Keratinocyte (primary cell): ENCODE measurements around the gene PAOX. TPM values are rescaled to one million over a fixed set of nuclear protein-coding genes. Genes with fewer than 3 reads are reported as not detected.

Experiments
- DNase-seq: peaks from one replicate; pipeline ENCODE4 v3.0.0-alpha.2; 2011; ENCODE audit warnings: low read depth, missing footprints, low spot score
- FAIRE-seq: peaks from 2 replicates; lab custom pipeline; 2011; peaks lifted over from hg19 to GRCh38; lab: Jason Lieb, UNC
- H2AFZ ChIP-seq: 2 replicates; pipeline ENCODE4 v1.6.0; 2012; ENCODE audit warnings: low read length, control low read depth, inconsistent platforms; ENCODE audit not compliant: control insufficient read depth
- H3K27ac ChIP-seq: 2 replicates; pipeline ENCODE4 v1.5.1; 2011; ENCODE audit warnings: low read length; ENCODE audit not compliant: control insufficient read depth, insufficient read depth
- H3K27me3 ChIP-seq: 3 replicates; pipeline ENCODE4 v1.6.0; 2011; ENCODE audit warnings: low read length; ENCODE audit not compliant: control insufficient read depth, insufficient read depth; ENCODE audit errors: extremely low read depth
- H3K36me3 ChIP-seq, 2 experiments: 2 replicates in 1 of 2; 3 replicates in 1 of 2; pipeline ENCODE4 v1.5.1; 2011; ENCODE audit warnings: low read length in 2 of 2, mild to moderate bottlenecking in 1 of 2; ENCODE audit not compliant: control insufficient read depth in 2 of 2, insufficient read depth in 2 of 2; ENCODE audit errors: extremely low read depth in 1 of 2
- H3K4me1 ChIP-seq: 3 replicates; pipeline ENCODE4 v1.5.1; 2011; ENCODE audit warnings: low read length; ENCODE audit not compliant: control insufficient read depth, insufficient read depth; ENCODE audit errors: extremely low read depth
- H3K4me2 ChIP-seq: 3 replicates; pipeline ENCODE4 v1.6.0; 2011; ENCODE audit warnings: low read depth, low read length; ENCODE audit not compliant: control insufficient read depth, insufficient read depth; ENCODE audit errors: extremely low read depth
- H3K4me3 ChIP-seq, 3 experiments: fragments of 200-600 bp in 1 of 3; sonication (generic) in 1 of 3; 2 replicates in 2 of 3; 3 replicates in 1 of 3; pipeline ENCODE4 v1.5.1; 2011 to 2016; ENCODE audit warnings: low read length in 3 of 3, mild to moderate bottlenecking in 3 of 3, control low read depth in 2 of 3, inconsistent platforms in 1 of 3, low read depth in 1 of 3, mixed read lengths in 1 of 3, mixed run types in 1 of 3, moderate library complexity in 1 of 3; ENCODE audit not compliant: control insufficient read depth in 2 of 3, insufficient read depth in 2 of 3; ENCODE audit errors: extremely low read depth in 1 of 3
- H3K79me2 ChIP-seq: 2 replicates; pipeline ENCODE4 v1.6.0; 2012; ENCODE audit warnings: low read length; ENCODE audit not compliant: control insufficient read depth, insufficient read depth
- H3K9ac ChIP-seq: 3 replicates; pipeline ENCODE4 v1.6.0; 2011; ENCODE audit warnings: low read length; ENCODE audit not compliant: control insufficient read depth, insufficient read depth; ENCODE audit errors: extremely low read depth
- H3K9me1 ChIP-seq: 3 replicates; pipeline ENCODE4 v1.6.0; 2011; ENCODE audit warnings: low read length; ENCODE audit not compliant: control insufficient read depth, insufficient read depth; ENCODE audit errors: extremely low read depth
- H3K9me3 ChIP-seq: 2 replicates; pipeline ENCODE4 v1.5.1; 2012; ENCODE audit warnings: low read depth, low read length; ENCODE audit not compliant: control insufficient read depth
- H4K20me1 ChIP-seq: 3 replicates; pipeline ENCODE4 v1.6.0; 2011; ENCODE audit warnings: low read length; ENCODE audit not compliant: control insufficient read depth, insufficient read depth; ENCODE audit errors: extremely low read depth
- EZH2 ChIP-seq: IDR thresholded peaks from one replicate; pipeline ENCODE4 v1.6.1; 2012; ENCODE audit warnings: inconsistent platforms, mild to moderate bottlenecking, low read length, moderate library complexity
- dilution Hi-C: fragments of 300-500 bp; cut with MboI; formaldehyde crosslinking; loops from one replicate; pipeline ENCODE4 v1.7.0; 2020; ENCODE audit warnings: low sequenced_read_pairs; ENCODE audit not compliant: extremely low pct_ligation_motif_present
- polyA plus RNA-seq, 5 experiments: library from polyadenylated mRNA; depleted of rRNA in 3 of 5; stranded (reverse) in 3 of 5; stranded (forward) in 1 of 5; unstranded in 1 of 5; fragments of >200 nt; gene quantifications; 1 replicate in 1 of 5; 2 replicates in 3 of 5; 3 replicates in 1 of 5; pipeline versions ENCODE4 v1.2.1 to v1.2.3, GENCODE V29; 2011 to 2012; ENCODE audit warnings: missing spikeins in 2 of 5, low read depth in 1 of 5, low replicate concordance in 1 of 5
- TF ChIP-seq, protein P1 (sequence below), 3 experiments: IDR thresholded peaks in 1 of 3; conservative IDR thresholded peaks in 1 of 3; optimal IDR thresholded peaks in 1 of 3; 2 replicates in 2 of 3; 3 replicates in 1 of 3; pipeline versions ENCODE3 to v1.5.1; 2011; ENCODE audit warnings: low read length in 3 of 3, mild to moderate bottlenecking in 3 of 3, moderate library complexity in 2 of 3, control low read depth in 1 of 3, inconsistent platforms in 1 of 3; ENCODE audit not compliant: insufficient read depth in 2 of 3; ENCODE audit errors: extremely low read depth in 1 of 3

Gene PAOX
- polyA plus RNA-seq, 1 donor (not counting 4 experiments of a cell fraction or from before 2014, with no cell fraction given) = 2.6 TPM

DNA sequence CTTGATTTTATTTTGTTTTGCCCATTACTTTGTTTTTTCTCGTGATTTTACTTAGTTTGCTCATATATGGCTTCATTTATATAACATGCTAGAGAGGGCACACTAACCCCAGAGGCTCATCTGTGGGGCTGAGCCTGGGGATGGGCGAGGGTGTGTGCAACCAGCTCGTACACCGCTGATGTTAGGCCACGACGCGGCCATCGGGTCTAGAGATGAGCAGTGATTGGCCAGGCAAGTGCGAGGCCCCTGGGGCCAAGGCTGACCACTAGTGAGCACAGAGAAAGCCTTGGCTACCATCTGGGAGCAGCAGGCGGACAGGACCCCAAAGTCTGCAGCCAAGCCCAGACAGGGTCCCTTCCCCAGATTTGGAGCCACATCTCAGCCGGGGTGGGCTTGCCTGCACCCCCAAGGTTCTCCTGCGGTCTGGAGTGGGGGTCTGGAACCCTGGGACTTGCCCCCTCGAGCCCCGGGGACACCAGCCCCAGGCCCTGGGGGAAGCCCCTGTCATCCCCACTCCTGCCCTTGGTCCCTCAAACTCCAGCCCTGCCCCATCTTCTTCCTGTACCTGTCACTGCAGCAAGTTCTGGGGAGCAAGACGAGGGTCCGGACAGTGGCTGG is 25.0 kb upstream of the PAOX start:
- H3K27ac ChIP-seq = no peak overlapping the region
- no peak overlapping the region for H3K4me2 ChIP-seq
- H4K20me1 ChIP-seq = no peaks in the 10 kb centered on the region
- no peak for DNase-seq
- H3K79me2 ChIP-seq = no peaks in the 10 kb centered on the region
- dilution Hi-C loops = no loop called here
- no peaks in the 10 kb centered on the region for H3K9me1 ChIP-seq
- H3K4me1 ChIP-seq = no peaks in the 10 kb centered on the region
- H3K27me3 ChIP-seq = peaks cover 11% of the 10 kb centered on the region
- FAIRE-seq = no peak
- no peaks in the 10 kb centered on the region for H3K9me3 ChIP-seq
- TF ChIP-seq, protein P1, sequence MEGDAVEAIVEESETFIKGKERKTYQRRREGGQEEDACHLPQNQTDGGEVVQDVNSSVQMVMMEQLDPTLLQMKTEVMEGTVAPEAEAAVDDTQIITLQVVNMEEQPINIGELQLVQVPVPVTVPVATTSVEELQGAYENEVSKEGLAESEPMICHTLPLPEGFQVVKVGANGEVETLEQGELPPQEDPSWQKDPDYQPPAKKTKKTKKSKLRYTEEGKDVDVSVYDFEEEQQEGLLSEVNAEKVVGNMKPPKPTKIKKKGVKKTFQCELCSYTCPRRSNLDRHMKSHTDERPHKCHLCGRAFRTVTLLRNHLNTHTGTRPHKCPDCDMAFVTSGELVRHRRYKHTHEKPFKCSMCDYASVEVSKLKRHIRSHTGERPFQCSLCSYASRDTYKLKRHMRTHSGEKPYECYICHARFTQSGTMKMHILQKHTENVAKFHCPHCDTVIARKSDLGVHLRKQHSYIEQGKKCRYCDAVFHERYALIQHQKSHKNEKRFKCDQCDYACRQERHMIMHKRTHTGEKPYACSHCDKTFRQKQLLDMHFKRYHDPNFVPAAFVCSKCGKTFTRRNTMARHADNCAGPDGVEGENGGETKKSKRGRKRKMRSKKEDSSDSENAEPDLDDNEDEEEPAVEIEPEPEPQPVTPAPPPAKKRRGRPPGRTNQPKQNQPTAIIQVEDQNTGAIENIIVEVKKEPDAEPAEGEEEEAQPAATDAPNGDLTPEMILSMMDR (optimal IDR thresholded peaks at IDR 0.05 in 1 of 3, IDR thresholded peaks at IDR 0.05 in 1 of 3, conservative IDR thresholded peaks at IDR 0.05 in 1 of 3; ENCODE audit: extremely low read depth in 1 of 3, insufficient read depth in 2 of 3, low read length in 3 of 3) = no peak
- TF ChIP-seq EZH2 = no peak
- no peak overlapping the region for H3K4me3 ChIP-seq
- no peak overlapping the region for H2AFZ ChIP-seq
- H3K36me3 ChIP-seq = no peaks in the 10 kb centered on the region
- no peak overlapping the region for H3K9ac ChIP-seq

DNA sequence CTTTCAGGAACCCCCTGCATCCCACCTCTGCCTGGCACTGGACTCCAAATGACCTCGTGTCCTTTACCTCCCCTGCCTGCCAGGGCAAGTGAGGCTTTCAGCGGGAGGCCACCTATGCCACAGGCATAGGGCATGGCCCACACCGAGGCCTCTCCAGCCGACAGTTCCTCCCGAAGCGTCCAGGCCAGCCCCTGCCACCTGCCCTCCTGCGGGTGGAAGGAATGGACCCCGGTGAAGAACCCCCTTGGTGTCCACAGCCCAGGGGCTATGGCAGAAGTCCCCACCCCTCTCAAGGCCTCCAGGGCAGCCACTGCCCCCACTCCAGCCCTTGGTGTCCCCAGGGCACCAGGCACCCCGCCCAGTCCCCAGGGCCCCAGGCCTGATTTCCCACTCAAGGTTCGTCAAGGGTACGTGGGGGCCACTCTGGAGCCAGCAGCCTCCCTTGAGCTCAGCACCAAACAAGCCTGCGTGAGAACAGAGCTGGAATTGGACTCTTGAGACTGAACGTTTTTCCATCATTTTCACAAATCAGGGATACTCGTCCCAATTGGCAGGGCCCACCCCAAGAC is 24.3 kb upstream of the PAOX start:
- no peaks in the 10 kb centered on the region for H4K20me1 ChIP-seq
- DNase-seq = no peak
- FAIRE-seq = no peak
- H3K36me3 ChIP-seq = no peaks in the 10 kb centered on the region
- no peak overlapping the region for H2AFZ ChIP-seq
- no peak overlapping the region for H3K9ac ChIP-seq
- dilution Hi-C loops = no loop called here
- H3K9me1 ChIP-seq = no peaks in the 10 kb centered on the region
- no peaks in the 10 kb centered on the region for H3K79me2 ChIP-seq
- no peak overlapping the region for H3K27ac ChIP-seq
- H3K4me2 ChIP-seq = no peak overlapping the region
- H3K4me3 ChIP-seq = no peak overlapping the region
- H3K4me1 ChIP-seq = no peaks in the 10 kb centered on the region
- TF ChIP-seq EZH2 = no peak
- TF ChIP-seq, protein P1 (optimal IDR thresholded peaks at IDR 0.05 in 1 of 3, IDR thresholded peaks at IDR 0.05 in 1 of 3, conservative IDR thresholded peaks at IDR 0.05 in 1 of 3; ENCODE audit: extremely low read depth in 1 of 3, insufficient read depth in 2 of 3, low read length in 3 of 3) = no peak
- no peaks in the 10 kb centered on the region for H3K9me3 ChIP-seq
- peaks cover 11% of the 10 kb centered on the region for H3K27me3 ChIP-seq
